ENCODE data around the gene SLC6A18.

SLC6A18 gene

DNA sequence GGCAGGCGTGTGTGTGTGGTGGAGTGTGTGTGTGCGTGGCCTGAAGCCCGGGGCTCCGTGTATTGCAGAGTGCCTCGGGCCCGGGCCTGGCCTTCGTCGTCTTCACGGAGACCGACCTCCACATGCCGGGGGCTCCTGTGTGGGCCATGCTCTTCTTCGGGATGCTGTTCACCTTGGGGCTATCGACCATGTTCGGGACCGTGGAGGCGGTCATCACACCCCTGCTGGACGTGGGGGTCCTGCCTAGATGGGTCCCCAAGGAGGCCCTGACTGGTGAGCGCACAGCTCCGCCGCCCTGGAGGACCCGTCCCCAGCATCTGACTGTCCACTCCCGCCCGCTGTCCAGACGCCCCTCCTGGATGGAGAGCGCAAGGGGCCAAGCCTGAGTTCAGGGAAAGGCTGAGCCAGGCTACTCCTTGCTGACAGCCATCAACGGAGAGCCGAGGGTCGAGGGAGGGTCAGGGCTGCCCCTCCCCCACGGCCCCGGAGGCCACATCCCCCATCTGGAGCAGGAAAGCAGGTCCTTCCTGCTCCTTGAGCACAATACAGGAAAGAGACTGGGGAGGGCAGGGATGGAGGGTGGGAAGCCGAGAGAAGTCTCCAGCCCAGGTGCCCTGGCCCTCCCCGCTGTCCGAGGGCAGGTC is 18.4 kb downstream of the SLC6A18 start:
- Histone ChIP-seq H3K27me3 (ENCODE audit: control insufficient read depth in 1 of 2, insufficient read depth in 2 of 2, low read length in 2 of 2) (peaks cover 0 to 45% of the 10 kb centered on the region in 2 donors), H3K27ac (ENCODE audit: low read depth, low read length) (no peak overlapping the region), H3K4me1 (ENCODE audit: insufficient read depth, low read length) (no peaks in the 10 kb centered on the region), H3K9me3 (ENCODE audit: low read length) (no peaks in the 10 kb centered on the region), H3K9ac (ENCODE audit: low read length) (no peak overlapping the region), H3K4me3 (ENCODE audit: low read depth in 1 of 2, low read length in 2 of 2) (no peak overlapping the region), H3K36me3 (ENCODE audit: insufficient read depth, low read length) (no peaks in the 10 kb centered on the region)

DNA sequence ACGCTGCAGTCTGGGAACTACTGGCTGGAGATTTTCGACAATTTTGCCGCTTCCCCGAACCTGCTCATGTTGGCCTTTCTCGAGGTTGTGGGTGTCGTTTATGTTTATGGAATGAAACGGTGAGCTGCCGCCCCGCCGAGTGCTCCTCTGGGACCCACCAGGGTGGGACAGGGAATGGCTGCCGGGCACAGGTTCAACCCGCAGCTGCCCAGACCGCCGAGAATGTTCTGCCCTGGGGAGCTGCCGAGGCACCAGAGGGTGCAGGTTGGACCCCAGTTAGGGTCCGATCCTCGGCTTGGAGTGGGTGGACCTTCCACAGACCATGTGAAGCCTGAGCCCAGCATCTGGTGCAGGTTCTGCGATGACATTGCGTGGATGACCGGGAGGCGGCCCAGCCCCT is 19.1 kb downstream of the SLC6A18 start:
- Histone ChIP-seq H3K27me3 (ENCODE audit: control insufficient read depth in 1 of 2, insufficient read depth in 2 of 2, low read length in 2 of 2) (peaks cover 0 to 46% of the 10 kb centered on the region in 2 donors), H3K4me1 (ENCODE audit: insufficient read depth, low read length) (no peaks in the 10 kb centered on the region), H3K36me3 (ENCODE audit: insufficient read depth, low read length) (no peaks in the 10 kb centered on the region), H3K9ac (ENCODE audit: low read length) (no peak overlapping the region), H3K27ac (ENCODE audit: low read depth, low read length) (no peak overlapping the region), H3K4me3 (ENCODE audit: low read depth in 1 of 2, low read length in 2 of 2) (no peak overlapping the region), H3K9me3 (ENCODE audit: low read length) (no peaks in the 10 kb centered on the region)

DNA sequence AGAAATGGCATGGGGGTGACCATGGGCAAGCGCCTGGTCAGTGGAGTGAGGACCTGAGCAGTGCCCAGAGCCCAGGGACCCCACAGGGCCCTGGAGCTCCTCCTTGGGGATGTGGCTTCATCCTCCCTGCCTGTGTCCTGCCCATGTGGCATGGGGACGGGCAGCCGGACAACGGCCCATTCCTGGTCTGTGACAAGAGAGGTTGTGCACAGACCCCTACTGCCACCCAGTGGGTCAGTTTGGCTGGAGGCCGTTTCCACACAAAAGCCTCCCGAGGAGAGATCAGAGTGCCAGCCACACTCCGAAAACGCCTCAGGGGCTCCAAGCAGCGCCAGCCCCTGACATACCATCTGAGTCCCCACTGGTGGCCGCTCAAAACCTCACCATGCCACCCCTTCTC is 19.8 kb downstream of the SLC6A18 start:
- H3K4me3 ChIP-seq (ENCODE audit: low read depth in 1 of 2, low read length in 2 of 2) = no peak overlapping the region
- H3K27ac ChIP-seq (ENCODE audit: low read depth, low read length) = no peak overlapping the region
- H3K36me3 ChIP-seq (ENCODE audit: insufficient read depth, low read length) = no peaks in the 10 kb centered on the region
- no peak overlapping the region for H3K9ac ChIP-seq (ENCODE audit: low read length)
- no peaks in the 10 kb centered on the region for H3K9me3 ChIP-seq (ENCODE audit: low read length)
- H3K4me1 ChIP-seq (ENCODE audit: insufficient read depth, low read length) = no peaks in the 10 kb centered on the region
- peaks cover 0 to 46% of the 10 kb centered on the region in 2 donors for H3K27me3 ChIP-seq (ENCODE audit: control insufficient read depth in 1 of 2, insufficient read depth in 2 of 2, low read length in 2 of 2)

DNA sequence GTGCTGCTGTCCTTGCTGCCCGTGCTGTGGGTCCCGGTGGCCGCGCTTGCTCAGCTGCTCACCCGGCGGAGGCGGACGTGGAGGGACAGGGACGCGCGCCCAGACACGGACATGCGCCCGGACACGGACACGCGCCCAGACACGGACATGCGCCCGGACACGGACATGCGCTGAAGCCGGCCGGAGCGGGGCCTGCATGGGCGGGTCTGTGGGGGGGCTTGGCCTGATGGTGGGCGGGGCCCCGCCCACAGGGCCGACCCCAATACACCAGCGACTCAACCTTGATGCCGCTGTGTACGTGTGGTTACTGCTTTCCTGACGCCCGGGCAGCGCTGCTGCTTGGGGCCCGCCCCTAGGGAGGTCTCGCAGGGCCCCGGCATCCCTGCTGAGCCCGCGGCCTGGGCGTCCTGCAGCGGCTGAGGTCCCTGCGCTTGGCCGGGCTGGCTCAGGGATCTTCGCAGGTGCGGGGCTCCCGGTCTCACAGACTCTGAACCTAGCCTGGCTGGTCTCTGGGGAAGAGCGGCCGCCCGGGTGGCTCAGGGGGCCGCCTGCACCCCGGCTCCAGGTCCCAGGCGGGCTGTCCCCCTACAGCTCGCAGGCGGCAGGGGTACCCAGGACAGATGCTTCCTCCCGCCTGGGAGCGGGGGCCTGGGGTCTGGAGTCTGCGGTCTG is 20.9 kb downstream of the SLC6A18 start:
- no peak overlapping the region for H3K9ac ChIP-seq (ENCODE audit: low read length)
- no peak overlapping the region for H3K27ac ChIP-seq (ENCODE audit: low read depth, low read length)
- no peaks in the 10 kb centered on the region for H3K9me3 ChIP-seq (ENCODE audit: low read length)
- peaks cover 0 to 46% of the 10 kb centered on the region in 2 donors for H3K27me3 ChIP-seq (ENCODE audit: control insufficient read depth in 1 of 2, insufficient read depth in 2 of 2, low read length in 2 of 2)
- no peak overlapping the region for H3K4me3 ChIP-seq (ENCODE audit: low read depth in 1 of 2, low read length in 2 of 2)
- H3K36me3 ChIP-seq (ENCODE audit: insufficient read depth, low read length) = no peaks in the 10 kb centered on the region
- no peaks in the 10 kb centered on the region for H3K4me1 ChIP-seq (ENCODE audit: insufficient read depth, low read length)

DNA sequence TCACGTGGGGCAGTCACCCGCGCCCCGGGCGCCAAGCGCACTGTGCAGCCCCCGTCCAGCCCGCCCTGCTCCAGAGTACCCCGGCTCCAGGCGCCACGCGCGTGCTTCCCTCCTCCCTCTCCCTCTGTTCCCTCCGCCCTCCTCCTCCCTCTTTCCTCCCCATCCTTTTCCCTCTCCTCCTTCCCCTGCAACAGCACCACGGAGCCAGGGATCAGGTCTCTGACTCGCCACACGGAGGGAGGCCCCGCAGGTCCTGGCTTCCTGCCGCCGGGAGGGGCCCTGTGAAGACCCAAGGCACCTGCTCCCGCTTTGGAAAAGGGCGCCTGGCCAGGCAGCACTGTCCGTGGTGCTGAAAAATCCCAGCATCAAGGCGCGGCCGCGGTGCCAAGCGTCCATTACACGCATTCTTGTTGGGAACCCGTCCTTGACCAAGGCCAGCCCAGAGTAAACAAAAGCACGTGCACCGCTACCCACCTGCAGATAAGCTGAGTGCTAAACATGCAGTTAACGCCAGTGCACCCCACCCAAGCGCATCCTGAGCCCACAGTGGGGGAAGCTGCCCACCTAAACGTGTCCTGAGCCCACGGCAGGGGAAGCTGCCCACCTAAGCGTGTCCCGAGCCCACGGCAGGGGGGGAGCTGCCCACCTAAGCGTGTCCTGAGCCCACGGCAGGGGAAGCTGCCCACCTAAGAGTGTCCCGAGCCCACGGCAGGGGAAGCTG is 21.7 kb downstream of the SLC6A18 start:
- no peak overlapping the region for H3K4me3 ChIP-seq (ENCODE audit: low read depth in 1 of 2, low read length in 2 of 2)
- H3K27ac ChIP-seq (ENCODE audit: low read depth, low read length) = no peak overlapping the region
- no peak overlapping the region for H3K9ac ChIP-seq (ENCODE audit: low read length)
- H3K9me3 ChIP-seq (ENCODE audit: low read length) = no peaks in the 10 kb centered on the region
- no peaks in the 10 kb centered on the region for H3K36me3 ChIP-seq (ENCODE audit: insufficient read depth, low read length)
- H3K27me3 ChIP-seq (ENCODE audit: control insufficient read depth in 1 of 2, insufficient read depth in 2 of 2, low read length in 2 of 2) = peaks cover 0 to 46% of the 10 kb centered on the region in 2 donors
- H3K4me1 ChIP-seq (ENCODE audit: insufficient read depth, low read length) = no peaks in the 10 kb centered on the region

DNA sequence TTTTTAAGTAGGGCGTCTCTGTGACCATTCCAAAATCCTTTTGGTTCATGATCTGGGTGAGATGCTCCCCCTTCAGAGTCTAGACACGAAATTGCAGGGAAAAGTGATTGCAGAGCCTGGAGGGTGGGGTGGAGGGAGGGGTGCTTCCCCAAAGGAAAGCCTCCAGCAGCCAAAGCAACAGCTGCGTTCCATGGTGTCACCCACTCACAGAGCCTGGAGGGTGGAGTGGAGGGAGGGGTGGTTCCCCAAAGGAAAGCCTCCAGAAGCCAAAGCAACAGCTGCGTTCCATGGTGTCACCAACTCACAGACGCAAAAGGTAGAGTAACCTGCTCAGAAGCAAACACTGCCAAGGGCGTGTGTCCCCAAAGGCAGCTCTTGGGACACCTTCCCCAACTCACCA is 22.6 kb downstream of the SLC6A18 start:
- Histone ChIP-seq H3K36me3 (ENCODE audit: insufficient read depth, low read length) (no peaks in the 10 kb centered on the region), H3K4me3 (ENCODE audit: low read depth in 1 of 2, low read length in 2 of 2) (no peak overlapping the region), H3K27me3 (ENCODE audit: control insufficient read depth in 1 of 2, insufficient read depth in 2 of 2, low read length in 2 of 2) (peaks cover 0 to 44% of the 10 kb centered on the region in 2 donors), H3K27ac (ENCODE audit: low read depth, low read length) (no peak overlapping the region), H3K9me3 (ENCODE audit: low read length) (no peaks in the 10 kb centered on the region), H3K9ac (ENCODE audit: low read length) (no peak overlapping the region), H3K4me1 (ENCODE audit: insufficient read depth, low read length) (no peaks in the 10 kb centered on the region)

DNA sequence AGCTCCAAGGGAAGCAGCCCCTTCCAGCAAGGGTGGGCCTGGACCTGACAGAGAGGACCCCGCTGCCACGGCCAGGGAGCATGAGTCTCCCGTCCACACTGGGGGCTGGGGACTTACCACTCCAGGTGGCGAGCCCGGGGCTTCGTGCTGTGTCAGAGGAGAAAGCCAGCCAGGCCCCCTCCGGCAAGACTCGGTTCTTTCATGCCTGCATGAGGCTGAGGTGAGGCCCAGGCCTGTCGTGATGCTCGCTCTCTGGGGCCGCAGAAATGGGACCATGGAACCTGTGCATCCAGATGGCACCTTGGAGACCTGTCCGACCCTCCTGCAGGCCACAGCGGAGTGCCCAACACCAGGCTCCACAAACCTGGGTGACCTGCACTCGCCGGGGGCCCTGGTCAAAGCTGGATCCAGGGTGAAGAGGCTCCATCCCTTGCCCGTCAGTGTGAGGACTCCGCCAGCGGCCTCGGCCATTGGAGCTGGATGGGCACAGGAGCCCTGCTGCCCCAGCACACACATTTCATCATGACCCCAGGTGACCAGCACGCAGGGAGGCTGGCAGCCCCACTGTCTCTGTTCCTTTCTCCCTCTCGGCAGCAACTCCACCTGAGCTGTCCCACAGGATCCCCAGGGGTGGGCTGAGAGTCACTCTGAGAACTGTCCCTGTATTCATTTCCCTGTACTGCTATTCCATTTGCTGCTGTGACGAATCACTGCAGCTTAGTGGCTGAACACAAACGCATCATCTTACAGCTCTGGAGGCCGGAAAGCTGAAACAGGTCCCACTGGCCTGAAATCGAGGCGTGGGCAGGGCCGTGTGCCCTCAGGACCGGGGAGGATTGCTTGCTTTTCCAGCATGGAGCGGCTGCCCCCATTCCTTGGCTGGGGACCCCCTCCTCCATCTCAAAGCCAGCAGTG is 24.4 kb downstream of the SLC6A18 start:
- Histone ChIP-seq H3K27me3 (ENCODE audit: control insufficient read depth in 1 of 2, insufficient read depth in 2 of 2, low read length in 2 of 2) (peaks cover 0 to 34% of the 10 kb centered on the region in 2 donors), H3K4me1 (ENCODE audit: insufficient read depth, low read length) (no peaks in the 10 kb centered on the region), H3K9me3 (ENCODE audit: low read length) (no peaks in the 10 kb centered on the region), H3K36me3 (ENCODE audit: insufficient read depth, low read length) (no peaks in the 10 kb centered on the region), H3K9ac (ENCODE audit: low read length) (no peak overlapping the region), H3K4me3 (ENCODE audit: low read depth in 1 of 2, low read length in 2 of 2) (no peak overlapping the region), H3K27ac (ENCODE audit: low read depth, low read length) (no peak overlapping the region)

DNA sequence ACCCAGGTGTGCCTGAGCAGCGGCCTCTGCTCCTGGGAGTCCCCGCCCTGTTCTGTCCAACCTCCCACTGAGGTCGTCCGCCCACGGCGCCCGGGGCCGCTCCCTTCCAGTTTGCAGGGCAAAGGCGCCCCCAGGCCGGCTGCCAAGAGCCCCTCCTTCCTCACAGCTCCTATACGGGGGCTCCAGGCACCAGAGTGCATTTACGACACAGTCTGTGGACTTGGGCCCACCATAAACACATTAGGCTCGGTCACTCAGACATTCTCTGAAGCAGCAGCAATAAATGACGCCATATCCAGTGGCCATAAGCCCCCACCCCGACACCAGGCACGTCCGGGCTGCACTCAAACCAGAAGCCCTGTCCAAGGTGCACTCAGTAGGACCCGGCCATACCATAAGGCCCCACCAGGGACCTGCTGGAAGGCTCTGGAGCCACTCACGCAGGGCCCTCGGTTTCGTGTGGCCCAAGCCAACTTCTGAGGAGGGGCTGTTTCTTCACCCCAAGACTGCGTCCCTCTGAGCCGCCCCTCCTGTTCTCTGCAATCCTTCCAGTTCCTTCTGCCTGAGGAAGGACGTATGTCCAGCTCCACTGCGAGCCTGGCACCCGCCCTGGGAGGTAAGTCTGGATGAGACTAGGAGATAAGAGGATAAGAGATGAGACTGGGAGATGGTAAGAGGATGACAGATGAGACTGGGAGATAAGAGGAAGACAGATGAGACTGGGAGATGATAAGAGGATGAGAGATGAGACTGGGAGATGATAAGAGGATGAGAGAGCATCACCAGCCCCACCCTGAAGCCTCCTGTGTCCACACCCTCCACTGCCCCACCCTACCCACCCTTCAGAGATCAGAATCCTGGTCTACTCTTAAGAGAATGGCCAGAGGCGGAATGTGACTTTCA is 26.7 kb downstream of the SLC6A18 start:
- Histone ChIP-seq H3K27ac (ENCODE audit: low read depth, low read length) (no peak overlapping the region), H3K4me1 (ENCODE audit: insufficient read depth, low read length) (no peaks in the 10 kb centered on the region), H3K27me3 (ENCODE audit: control insufficient read depth in 1 of 2, insufficient read depth in 2 of 2, low read length in 2 of 2) (peaks cover 0 to 13% of the 10 kb centered on the region in 2 donors), H3K9ac (ENCODE audit: low read length) (no peak overlapping the region), H3K9me3 (ENCODE audit: low read length) (no peaks in the 10 kb centered on the region), H3K4me3 (ENCODE audit: low read depth in 1 of 2, low read length in 2 of 2) (no peak overlapping the region), H3K36me3 (ENCODE audit: insufficient read depth, low read length) (no peaks in the 10 kb centered on the region)

DNA sequence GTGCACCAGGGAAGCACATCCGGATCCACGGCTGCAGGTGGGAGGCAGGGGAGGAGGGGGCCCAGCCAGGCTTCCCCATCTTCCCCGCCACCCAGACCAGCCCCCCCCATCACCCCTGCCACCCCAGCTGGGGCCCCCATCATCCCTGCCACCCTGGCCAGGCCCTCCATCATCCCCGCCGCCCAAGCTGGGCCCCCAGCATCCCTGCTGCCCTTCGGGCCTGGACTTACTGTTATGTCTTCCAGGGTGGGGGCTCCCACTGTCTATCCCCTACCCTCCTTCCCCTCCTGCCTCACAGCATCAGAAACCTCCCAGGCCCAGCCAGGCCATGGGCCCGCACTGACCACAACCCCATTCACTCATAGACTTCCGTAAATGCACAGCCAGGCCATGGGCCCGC is 27.5 kb downstream of the SLC6A18 start:
- H3K36me3 ChIP-seq (ENCODE audit: insufficient read depth, low read length) = no peaks in the 10 kb centered on the region
- no peak overlapping the region for H3K9ac ChIP-seq (ENCODE audit: low read length)
- H3K27me3 ChIP-seq (ENCODE audit: control insufficient read depth in 1 of 2, insufficient read depth in 2 of 2, low read length in 2 of 2) = peaks cover 0 to 5% of the 10 kb centered on the region in 2 donors
- no peaks in the 10 kb centered on the region for H3K9me3 ChIP-seq (ENCODE audit: low read length)
- no peaks in the 10 kb centered on the region for H3K4me1 ChIP-seq (ENCODE audit: insufficient read depth, low read length)
- H3K27ac ChIP-seq (ENCODE audit: low read depth, low read length) = no peak overlapping the region
- H3K4me3 ChIP-seq (ENCODE audit: low read depth in 1 of 2, low read length in 2 of 2) = no peak overlapping the region

DNA sequence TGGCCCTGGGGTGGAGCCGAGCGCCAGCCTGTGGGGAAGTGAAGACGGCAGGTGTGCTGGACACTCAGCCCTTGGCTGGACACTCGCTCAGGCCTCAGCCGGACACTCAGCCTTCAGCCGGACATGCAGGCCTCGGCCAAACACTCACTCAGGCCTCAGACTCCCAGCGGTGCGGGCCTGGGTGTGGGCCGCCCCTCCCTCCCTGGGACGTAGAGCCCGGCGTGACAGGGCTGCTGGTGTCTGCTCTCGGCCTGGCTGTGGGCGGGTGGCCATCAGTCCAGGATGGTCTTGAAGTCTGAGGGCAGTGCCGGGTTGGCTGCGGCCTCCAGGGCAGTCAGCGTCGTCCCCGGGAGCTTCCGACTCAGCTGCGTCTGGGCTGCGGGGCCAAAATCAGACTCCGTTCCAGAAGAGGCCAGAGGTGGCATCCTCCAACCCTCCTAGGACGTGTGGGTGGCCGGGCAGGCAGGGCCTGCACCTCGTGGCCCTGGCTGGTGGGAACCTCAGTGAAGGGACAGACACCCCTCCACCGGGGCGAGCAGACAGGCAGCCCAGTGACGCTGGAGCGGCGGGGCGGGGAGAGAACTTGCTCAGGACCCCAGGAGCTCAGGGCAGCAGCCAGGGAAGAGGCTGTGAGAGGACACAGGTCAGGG is 28.4 kb downstream of the SLC6A18 start:
- Histone ChIP-seq H3K4me3 (ENCODE audit: low read depth in 1 of 2, low read length in 2 of 2) (no peak overlapping the region), H3K9ac (ENCODE audit: low read length) (no peak overlapping the region), H3K27me3 (ENCODE audit: control insufficient read depth in 1 of 2, insufficient read depth in 2 of 2, low read length in 2 of 2) (peaks cover 0 to 2% of the 10 kb centered on the region in 2 donors), H3K4me1 (ENCODE audit: insufficient read depth, low read length) (no peaks in the 10 kb centered on the region), H3K9me3 (ENCODE audit: low read length) (no peaks in the 10 kb centered on the region), H3K27ac (ENCODE audit: low read depth, low read length) (no peak overlapping the region), H3K36me3 (ENCODE audit: insufficient read depth, low read length) (no peaks in the 10 kb centered on the region)
